NCI-H1417 (cell line): ENCODE results near the gene TRIM67.

ENCODE experiments used
- DNase-seq, 3 experiments: peaks; one replicate each; lab custom pipeline; 2025; lab: John Stamatoyannopoulos, UW

The TRIM67 gene

GRCh38 chr1:231183639-231184590, 22.1 kb downstream of the TRIM67 start:
- DNase-seq: no peak

- DNase-seq: no peak
Observed at GRCh38 chr1:231184891-231185290, 23.0 kb downstream of the TRIM67 start.

- no peak for DNase-seq
Observed at GRCh38 chr1:231185391-231185790, 23.5 kb downstream of the TRIM67 start.

- no peak for DNase-seq
Observed at GRCh38 chr1:231186356-231187115, 24.7 kb downstream of the TRIM67 start.

GRCh38 chr1:231187571-231187970, 25.7 kb downstream of the TRIM67 start:
- DNase-seq: no peak

GRCh38 chr1:231188072-231188471, 26.2 kb downstream of the TRIM67 start:
- DNase-seq: no peak

GRCh38 chr1:231188768-231189167, 26.9 kb downstream of the TRIM67 start:
- DNase-seq: no peak

GRCh38 chr1:231189683-231190270, 27.9 kb downstream of the TRIM67 start:
- DNase-seq: no peak

- DNase-seq: no peak
Observed at GRCh38 chr1:231190456-231190855, 28.6 kb downstream of the TRIM67 start.

- peak in 1 of 3 experiments; percentile 12 for DNase-seq
Observed at GRCh38 chr1:231192620-231193163, 30.8 kb downstream of the TRIM67 start.

- DNase-seq: no peak
Observed at GRCh38 chr1:231193710-231194340, 32.0 kb downstream of the TRIM67 start.

- DNase-seq: no peak
Observed at GRCh38 chr1:231194476-231194842, 32.6 kb downstream of the TRIM67 start.

GRCh38 chr1:231194843-231195516, 33.1 kb downstream of the TRIM67 start:
- DNase-seq: no peak

GRCh38 chr1:231196307-231196706, 34.4 kb downstream of the TRIM67 start:
- DNase-seq: no peak

- no peak for DNase-seq
Observed at GRCh38 chr1:231196728-231197127, 34.9 kb downstream of the TRIM67 start.

- DNase-seq: no peak
Observed at GRCh38 chr1:231199868-231200267, 38.0 kb downstream of the TRIM67 start.

- DNase-seq: no peak
Observed at GRCh38 chr1:231200388-231201031, 38.7 kb downstream of the TRIM67 start.

GRCh38 chr1:231201375-231201978, 39.6 kb downstream of the TRIM67 start:
- no peak for DNase-seq

GRCh38 chr1:231201979-231202633, 40.2 kb downstream of the TRIM67 start:
- DNase-seq: no peak
